B cell (primary cell): ENCODE data around the gene TPRG1L. TPM values are rescaled to one million over a fixed set of nuclear protein-coding genes. Genes with fewer than 3 reads are reported as not detected.

Experiments used
- ATAC-seq: fragments of 200-7000 bp; cut with Tn5 transposase; one replicate; pipeline ENCODE4 v1.10.0; 2021; ENCODE audit warnings: low read depth, mild to moderate bottlenecking, moderate number of reproducible peaks, moderate library complexity
- CTCF ChIA-PET: fragments of 350-600 bp; sonication (Branson Sonifier 250); formaldehyde crosslinking; loops from one replicate; lab custom pipeline; 2021; ENCODE audit warnings: antibody characterized with exemption, inconsistent platforms; lab: Charles Lee
- POLR2A ChIA-PET: fragments of 350-600 bp; sonication (Branson Sonifier 250); formaldehyde crosslinking; loops from one replicate; lab custom pipeline; 2021; ENCODE audit warnings: antibody characterized with exemption; lab: Charles Lee
- DNase-seq: peaks from one replicate; pipeline ENCODE4 v3.0.0; 2013
- H2AFZ ChIP-seq: 2 replicates; pipeline ENCODE4 v1.6.1; 2012; ENCODE audit warnings: mild to moderate bottlenecking, low read depth, low read length; ENCODE audit not compliant: insufficient read depth, poor library complexity, severe bottlenecking
- H3K27ac ChIP-seq, 2 donors: 1 replicate in 1 of 2; 2 replicates in 1 of 2; pipeline ENCODE4 v1.5.1; 2012 to 2013; ENCODE audit warnings: low read length in 2 of 2, mild to moderate bottlenecking in 2 of 2, moderate library complexity in 1 of 2
- H3K27me3 ChIP-seq, 4 experiments: fragments of 200-600 bp in 1 of 4; sonication (generic) in 1 of 4; replicated peaks in 1 of 4; 1 replicate in 2 of 4; 2 replicates in 2 of 4; pipeline versions ENCODE4 v1.6.1 to v1.7.0; 2013 to 2016; ENCODE audit warnings: low read length in 3 of 4, mild to moderate bottlenecking in 2 of 4, mixed read lengths in 1 of 4, moderate library complexity in 1 of 4; ENCODE audit not compliant: insufficient read depth in 4 of 4, control insufficient read depth in 3 of 4; ENCODE audit errors: control extremely low read depth in 1 of 4
- H3K36me3 ChIP-seq, 2 experiments: replicated peaks in 1 of 2; 1 replicate in 1 of 2; 2 replicates in 1 of 2; pipeline versions ENCODE4 v1.6.1 to v1.7.1; 2013; ENCODE audit warnings: low read length in 1 of 2; ENCODE audit not compliant: insufficient read depth in 2 of 2, control insufficient read depth in 1 of 2; ENCODE audit errors: control extremely low read depth in 1 of 2, extremely low read depth in 1 of 2
- H3K4me1 ChIP-seq, 2 donors: fragments of 200-600 bp in 1 of 2; sonication (generic) in 1 of 2; 1 replicate in 1 of 2; 2 replicates in 1 of 2; pipeline versions ENCODE4 v1.5.1 to v1.6.1; 2013 to 2017; ENCODE audit warnings: low read length in 2 of 2; ENCODE audit not compliant: control insufficient read depth in 2 of 2, insufficient read depth in 2 of 2
- H3K4me2 ChIP-seq: replicated peaks from 2 replicates; pipeline ENCODE3; 2012; ENCODE audit warnings: mild to moderate bottlenecking, low read depth, low read length; ENCODE audit not compliant: poor library complexity, severe bottlenecking
- H3K4me3 ChIP-seq, 5 experiments: fragments of 200-600 bp in 1 of 5; sonication (generic) in 1 of 5; 1 replicate in 3 of 5; 2 replicates in 2 of 5; pipeline versions ENCODE4 v1.5.1 to v1.7.0; 2011 to 2016; ENCODE audit warnings: low read length in 4 of 5, mild to moderate bottlenecking in 4 of 5, low read depth in 2 of 5, control low read depth in 1 of 5, moderate library complexity in 1 of 5; ENCODE audit not compliant: insufficient read depth in 1 of 5; ENCODE audit errors: control extremely low read depth in 1 of 5, extremely low read depth in 1 of 5
- H3K79me2 ChIP-seq: fragments of 200-600 bp; sonication (generic); one replicate; pipeline ENCODE4 v1.6.0; 2016; ENCODE audit warnings: low read length; ENCODE audit not compliant: control insufficient read depth, insufficient read depth
- H3K9ac ChIP-seq: fragments of 200-600 bp; sonication (generic); 2 replicates; pipeline ENCODE4 v1.6.1; 2017; ENCODE audit warnings: mild to moderate bottlenecking, low read length, moderate library complexity
- H3K9me3 ChIP-seq, 3 donors: one replicate each; pipeline versions ENCODE4 v1.6.1 to v1.7.1; 2013; ENCODE audit warnings: low read length in 2 of 3; ENCODE audit not compliant: control insufficient read depth in 2 of 3, insufficient read depth in 1 of 3; ENCODE audit errors: control extremely low read depth in 1 of 3
- H4K20me1 ChIP-seq: 2 replicates; pipeline ENCODE4 v1.6.0; 2012; ENCODE audit warnings: mild to moderate bottlenecking, low read length; ENCODE audit not compliant: insufficient read depth, control insufficient read depth, poor library complexity, severe bottlenecking
- H3K27ac Mint-ChIP-seq: one replicate; pipeline ENCODE4 v1.8.0; 2021; ENCODE audit warnings: mixed read lengths
- H3K27me3 Mint-ChIP-seq: one replicate; pipeline ENCODE4 v1.8.0; 2021; ENCODE audit warnings: mixed read lengths
- H3K4me1 Mint-ChIP-seq: one replicate; pipeline ENCODE4 v1.8.0; 2021; ENCODE audit warnings: mixed read lengths
- H3K4me3 Mint-ChIP-seq: one replicate; pipeline ENCODE4 v1.8.0; 2021; ENCODE audit warnings: mixed read lengths
- H3K9me3 Mint-ChIP-seq: one replicate; pipeline ENCODE4 v1.8.0; 2022; ENCODE audit warnings: mixed read lengths; ENCODE audit not compliant: insufficient read depth
- CTCF ChIP-seq: fragments of 200-600 bp; IDR thresholded peaks from one replicate; pipeline ENCODE4 v1.8.0; 2022; ENCODE audit warnings: antibody characterized with exemption, mild to moderate bottlenecking
- EZH2 ChIP-seq: IDR thresholded peaks from 2 replicates; pipeline ENCODE4 v1.6.1; 2012; ENCODE audit warnings: borderline replicate concordance, low read depth, mild to moderate bottlenecking, moderate library complexity, low read length; ENCODE audit not compliant: insufficient read depth, poor library complexity, severe bottlenecking
- WGBS: methylation state at CpG from one replicate; pipeline ENCODE4 v1.1.5; 2013; ENCODE audit warnings: missing lambda C conversion rate; ENCODE audit not compliant: insufficient coverage; 5-methylcytosine and 5-hydroxymethylcytosine counted together
- intact Hi-C: fragments of 100-400 bp; cut with micrococcal nuclease; formaldehyde crosslinking; loops from one replicate; pipeline ENCODE4 v1.10.0; 2022
- polyA plus RNA-seq: library from polyadenylated mRNA; depleted of rRNA; stranded (reverse); fragments of >200 nt; gene quantifications from 2 replicates; pipeline ENCODE4 v1.2.3, GENCODE V29; 2012
- total RNA-seq, 2 donors: library from RNA; stranded (reverse); fragments of 120-200 nt in 1 of 2; gene quantifications; 1 replicate in 1 of 2; 2 replicates in 1 of 2; pipeline versions ENCODE4 v1.2.3 to v1.2.4, GENCODE V29; 2013 to 2022

The TPRG1L gene
- total and polyA plus RNA-seq, 2 donors (not counting 1 experiment from before 2014, with no cell fraction given) = 19.5 to 48.6 TPM

DNA sequence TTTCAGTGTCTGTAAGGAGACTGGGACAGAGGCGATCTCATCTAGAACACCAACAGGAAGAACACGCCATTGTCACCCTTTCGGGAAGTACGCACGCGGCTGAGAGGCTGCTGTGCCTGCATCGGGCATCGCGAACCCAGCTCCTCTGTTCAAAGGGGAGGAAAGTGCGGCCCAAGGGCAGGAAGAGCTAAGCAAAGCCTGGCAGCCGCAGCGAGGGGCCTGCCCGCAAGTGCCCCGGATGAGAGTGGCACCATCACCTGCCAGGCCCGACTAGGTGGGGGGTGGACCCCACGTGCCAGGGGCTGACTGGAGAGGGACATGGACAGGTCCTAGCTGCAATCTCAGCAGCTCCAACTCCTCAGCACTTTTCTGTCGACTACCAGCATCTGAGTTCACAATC is 7.5 kb downstream of the TPRG1L start:
- Histone ChIP-seq H2AFZ (no peak overlapping the region), H3K9me3 (no peaks in the 10 kb centered on the region), H3K4me1 (peaks cover 0 to 4% of the 10 kb centered on the region in 2 donors), H3K36me3 (peaks cover 0 to 80% of the 10 kb centered on the region in 2 experiments), H3K4me3 (no peak overlapping the region), H3K79me2 (no peaks in the 10 kb centered on the region), H4K20me1 (no peaks in the 10 kb centered on the region), H3K27ac (no peak overlapping the region), H3K4me2 (no peak overlapping the region), H3K27me3 (no peaks in the 10 kb centered on the region), H3K9ac (no peak overlapping the region)
- ChIA-PET POLR2A (no interaction called here), CTCF (interaction anchor here (1.3 kb wide), 1 partner anchor 34 kb away, joined by 3 read pairs; no protein-coding TSS in a partner anchor)
- no peak for TF ChIP-seq CTCF
- no peak for TF ChIP-seq EZH2
- H3K9me3 Mint-ChIP-seq = no peaks in the 10 kb centered on the region
- H3K4me3 Mint-ChIP-seq = no peak overlapping the region
- ATAC-seq = no peak
- DNase-seq = no peak
- intact Hi-C loops = no loop called here
- H3K27me3 Mint-ChIP-seq = no peaks in the 10 kb centered on the region
- WGBS = 97% methylated on average over 17 of the region's 17 CpGs
- H3K27ac Mint-ChIP-seq = no peak overlapping the region
- H3K4me1 Mint-ChIP-seq = peaks cover 7% of the 10 kb centered on the region

- no peak overlapping the region for H3K27ac ChIP-seq
- no peaks in the 10 kb centered on the region for H3K9me3 ChIP-seq
- peaks cover 0 to 80% of the 10 kb centered on the region in 2 experiments for H3K36me3 ChIP-seq
- no peak overlapping the region for H3K9ac ChIP-seq
- H3K4me1 ChIP-seq = peaks cover 0 to 4% of the 10 kb centered on the region in 2 donors
- H3K4me3 Mint-ChIP-seq = no peak overlapping the region
- ChIA-PET POLR2A (no interaction called here), CTCF (interaction anchor here (1.3 to 2.0 kb wide), 2 partner anchors 13 to 33 kb away, joined by 3 to 7 read pairs; no protein-coding TSS in a partner anchor)
- intact Hi-C loops = no loop called here
- no peaks in the 10 kb centered on the region for H3K9me3 Mint-ChIP-seq
- WGBS = 96% methylated on average over 26 of the region's 26 CpGs
- H3K79me2 ChIP-seq = no peaks in the 10 kb centered on the region
- no peaks in the 10 kb centered on the region for H3K27me3 Mint-ChIP-seq
- DNase-seq (no peak), ATAC-seq (no peak)
- H3K4me3 ChIP-seq = no peak overlapping the region
- H3K4me1 Mint-ChIP-seq = peaks cover 7% of the 10 kb centered on the region
- H3K27ac Mint-ChIP-seq = no peak overlapping the region
- H4K20me1 ChIP-seq = no peaks in the 10 kb centered on the region
- no peaks in the 10 kb centered on the region for H3K27me3 ChIP-seq
- TF ChIP-seq EZH2 (no peak), CTCF (no peak)
- H3K4me2 ChIP-seq = no peak overlapping the region
- no peak overlapping the region for H2AFZ ChIP-seq
Measured at GRCh38 chr1:3632716-3633343, 8.0 kb downstream of the TPRG1L start.
